T-helper 9 cell (primary cell): Measurements from ENCODE around the gene IQCK.

ENCODE experiments used
- DNase-seq: peaks from one replicate; pipeline ENCODE4 v3.0.0-alpha.2; 2020

Gene IQCK

GRCh38 chr16:19890901-19891300 is 172.8 kb downstream of the IQCK start:
- no peak for DNase-seq

- DNase-seq: no peak
Observed at GRCh38 chr16:19892902-19893301, 174.8 kb downstream of the IQCK start.

- DNase-seq: no peak
Observed at GRCh38 chr16:19894586-19894985, 176.5 kb downstream of the IQCK start.

GRCh38 chr16:19896951-19897350 is 178.9 kb downstream of the IQCK start:
- no peak for DNase-seq

GRCh38 chr16:19898166-19898565 is 180.1 kb downstream of the IQCK start:
- DNase-seq: no peak

GRCh38 chr16:19898924-19899604 is 181.0 kb downstream of the IQCK start:
- peak; percentile 9 for DNase-seq

- DNase-seq: no peak
Observed at GRCh38 chr16:19899605-19899955, 181.5 kb downstream of the IQCK start.

- no peak for DNase-seq
Observed at GRCh38 chr16:19901164-19901563, 183.1 kb downstream of the IQCK start.

- DNase-seq: peak; percentile 51
Observed at GRCh38 chr16:19907161-19907992, 189.3 kb downstream of the IQCK start.
